Suprapubic skin (tissue), 3 donors: ENCODE results near the gene POU2AF1.

Source experiments
- POLR2A ChIP-seq, 2 donors: fragments of 450-650 bp; IDR thresholded peaks; one replicate each; pipeline ENCODE4 v1.6.1; 2017; ENCODE audit warnings: antibody characterized with exemption in 2 of 2, mild to moderate bottlenecking in 2 of 2, moderate library complexity in 2 of 2
- TF ChIP-seq, protein P1 (sequence below), 2 donors: fragments of 200-600 bp in 1 of 2; fragments of 450-650 bp in 1 of 2; sonication (generic) in 1 of 2; IDR thresholded peaks; one replicate each; pipeline ENCODE4 v1.5.1; 2016 to 2019; ENCODE audit warnings: antibody characterized with exemption in 2 of 2, mild to moderate bottlenecking in 1 of 2, moderate library complexity in 1 of 2

DNA sequence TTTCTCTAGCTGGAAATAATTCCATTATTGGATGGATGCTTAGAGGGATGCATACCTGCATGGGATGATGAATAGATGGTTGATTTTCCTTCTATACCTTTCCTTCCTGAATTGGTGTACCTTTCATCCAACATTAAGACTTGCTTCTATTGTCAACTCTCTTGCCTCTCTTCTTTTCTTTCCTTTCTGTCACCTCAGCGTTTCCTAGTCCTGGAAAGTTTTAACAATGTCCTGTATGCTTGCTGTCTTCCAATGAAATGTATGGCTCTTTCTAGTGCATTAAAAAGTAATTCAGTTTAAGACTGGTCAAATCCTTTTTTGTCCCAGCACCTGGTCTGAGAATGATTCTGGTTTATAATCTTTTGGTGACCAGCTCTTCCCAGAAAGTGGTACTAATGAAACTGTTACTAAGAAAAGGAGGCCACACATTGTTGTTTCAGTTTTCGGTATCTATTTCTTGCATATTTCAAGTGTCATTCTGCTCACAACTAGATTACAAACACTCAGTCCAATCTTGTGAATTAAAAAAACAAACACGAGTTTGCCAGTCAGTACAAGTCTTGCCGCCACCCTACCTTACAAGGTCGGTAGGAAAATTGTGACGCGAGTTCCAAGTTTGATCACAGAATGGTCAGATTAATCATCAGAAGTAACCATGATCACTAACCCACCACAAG is 8.0 kb downstream of the POU2AF1 start:
- no peak for TF ChIP-seq POLR2A (IDR thresholded peaks at IDR 0.05)
- TF ChIP-seq, protein P1, sequence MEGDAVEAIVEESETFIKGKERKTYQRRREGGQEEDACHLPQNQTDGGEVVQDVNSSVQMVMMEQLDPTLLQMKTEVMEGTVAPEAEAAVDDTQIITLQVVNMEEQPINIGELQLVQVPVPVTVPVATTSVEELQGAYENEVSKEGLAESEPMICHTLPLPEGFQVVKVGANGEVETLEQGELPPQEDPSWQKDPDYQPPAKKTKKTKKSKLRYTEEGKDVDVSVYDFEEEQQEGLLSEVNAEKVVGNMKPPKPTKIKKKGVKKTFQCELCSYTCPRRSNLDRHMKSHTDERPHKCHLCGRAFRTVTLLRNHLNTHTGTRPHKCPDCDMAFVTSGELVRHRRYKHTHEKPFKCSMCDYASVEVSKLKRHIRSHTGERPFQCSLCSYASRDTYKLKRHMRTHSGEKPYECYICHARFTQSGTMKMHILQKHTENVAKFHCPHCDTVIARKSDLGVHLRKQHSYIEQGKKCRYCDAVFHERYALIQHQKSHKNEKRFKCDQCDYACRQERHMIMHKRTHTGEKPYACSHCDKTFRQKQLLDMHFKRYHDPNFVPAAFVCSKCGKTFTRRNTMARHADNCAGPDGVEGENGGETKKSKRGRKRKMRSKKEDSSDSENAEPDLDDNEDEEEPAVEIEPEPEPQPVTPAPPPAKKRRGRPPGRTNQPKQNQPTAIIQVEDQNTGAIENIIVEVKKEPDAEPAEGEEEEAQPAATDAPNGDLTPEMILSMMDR (IDR thresholded peaks at IDR 0.05) = no peak
